Stimulated activated CD8-positive, alpha-beta memory T cell treated with anti-CD3 and anti-CD28 coated beads, Interleukin-2, amount 100 ng/mL, for 48 hours (primary cell): ENCODE results near the gene TF.
"Not testable (repeated sequence)": the region's sequence is repeated elsewhere in the genome, so short reads cannot be mapped to it uniquely, and the experiment has no call there.

Experiments used
- DNase-seq, 2 donors: peaks; one replicate each; pipeline ENCODE4 v3.0.0-alpha.2; 2020; ENCODE audit warnings: low read depth in 2 of 2

TF gene

DNA sequence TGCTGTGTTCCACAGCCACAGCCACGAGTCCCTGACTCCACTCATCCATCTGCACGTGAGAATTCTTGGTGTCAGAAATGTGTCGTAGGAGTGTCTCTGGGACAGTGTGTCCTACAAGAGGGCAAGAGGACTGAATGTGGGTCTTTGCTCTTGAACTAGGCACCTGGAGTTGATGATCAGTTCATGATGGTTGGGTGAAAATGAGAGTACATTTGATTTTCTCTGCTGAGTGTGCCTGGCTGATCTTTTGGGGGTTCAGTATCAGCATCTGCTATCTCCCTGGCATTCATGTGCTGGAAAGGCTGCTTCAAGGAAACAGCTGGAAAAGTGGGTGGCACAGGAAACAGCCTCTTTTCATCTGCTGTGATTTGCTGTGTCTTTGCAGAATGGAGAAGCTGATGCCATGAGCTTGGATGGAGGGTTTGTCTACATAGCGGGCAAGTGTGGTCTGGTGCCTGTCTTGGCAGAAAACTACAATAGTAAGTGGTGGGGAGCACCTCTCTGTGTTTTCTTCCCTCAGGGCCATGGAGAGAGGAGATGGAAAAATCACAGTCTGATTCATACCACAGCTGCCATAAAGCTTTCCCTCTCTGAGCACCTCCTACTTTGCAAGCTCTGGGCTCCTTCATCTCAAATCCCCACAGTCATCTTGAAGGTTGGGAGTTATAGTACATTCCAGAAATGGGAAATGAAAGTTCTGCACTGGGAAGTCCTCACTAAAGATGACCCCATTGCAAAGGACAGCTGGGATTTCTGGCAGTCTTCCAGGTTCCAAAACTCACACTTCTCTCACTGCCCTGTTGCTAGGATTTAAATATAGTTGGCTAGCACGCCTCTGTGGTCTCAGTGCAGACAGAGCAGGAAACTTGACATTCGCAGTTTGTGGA lies 17.8 kb downstream of the TF start:
- DNase-seq = no peak

DNA sequence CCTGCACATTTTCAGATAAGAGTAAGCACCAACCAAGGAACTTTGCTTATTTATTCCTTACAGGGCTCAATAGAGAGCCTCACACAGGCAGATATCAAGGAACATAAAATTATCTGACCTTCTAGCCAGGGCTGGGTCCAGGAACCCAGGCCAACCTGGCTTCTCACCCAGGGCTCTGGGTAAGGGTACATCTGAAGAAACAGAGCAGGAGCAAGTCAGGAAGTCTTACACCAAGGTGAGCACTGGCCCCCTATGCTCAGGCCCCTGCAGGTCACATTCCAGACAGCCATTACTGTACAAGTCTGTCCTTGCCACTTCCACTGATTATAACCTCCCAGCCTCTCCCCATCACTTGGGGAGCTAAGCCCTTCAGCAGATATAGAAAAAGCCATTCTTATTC lies 19.1 kb downstream of the TF start:
- DNase-seq = no peak

DNA sequence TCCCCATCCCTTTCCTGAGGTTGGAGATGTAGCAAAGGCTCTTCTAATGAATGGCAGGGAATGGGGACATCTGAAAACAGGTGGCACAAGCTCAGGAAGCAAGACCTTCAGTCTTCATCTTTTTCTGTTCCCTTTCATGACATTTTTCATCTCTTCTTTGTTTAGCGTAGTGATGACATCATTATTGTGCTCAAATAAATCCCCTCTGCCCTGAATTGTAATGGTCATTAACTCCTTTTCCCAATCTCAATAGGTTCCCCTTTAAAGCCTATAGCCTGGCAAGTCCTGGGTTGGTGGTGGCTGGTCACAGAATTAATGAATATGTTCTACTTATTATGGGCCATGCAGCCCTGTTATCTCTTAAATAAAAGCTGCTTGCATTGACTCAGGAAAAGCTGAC lies 21.4 kb downstream of the TF start:
- no peak for DNase-seq

DNA sequence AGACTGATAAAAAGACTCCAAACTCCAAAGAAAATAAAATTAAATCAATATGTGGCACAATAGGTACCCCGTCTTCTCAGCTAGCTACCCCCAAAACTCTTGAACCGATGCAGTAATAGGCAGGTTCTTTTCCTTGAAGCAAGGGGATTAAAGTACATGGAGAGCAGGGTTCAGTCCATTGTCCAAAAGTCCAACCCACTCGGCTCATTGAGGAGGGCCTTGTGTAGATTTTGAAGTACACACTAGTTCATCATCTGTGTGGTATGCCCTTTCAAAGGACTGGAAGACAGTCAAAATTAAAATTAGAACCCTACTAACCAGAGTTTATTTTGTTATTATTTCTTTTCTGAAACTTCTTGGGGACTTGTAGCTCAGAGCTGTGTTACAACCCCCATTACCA lies 23.3 kb downstream of the TF start:
- DNase-seq = no peak

DNA sequence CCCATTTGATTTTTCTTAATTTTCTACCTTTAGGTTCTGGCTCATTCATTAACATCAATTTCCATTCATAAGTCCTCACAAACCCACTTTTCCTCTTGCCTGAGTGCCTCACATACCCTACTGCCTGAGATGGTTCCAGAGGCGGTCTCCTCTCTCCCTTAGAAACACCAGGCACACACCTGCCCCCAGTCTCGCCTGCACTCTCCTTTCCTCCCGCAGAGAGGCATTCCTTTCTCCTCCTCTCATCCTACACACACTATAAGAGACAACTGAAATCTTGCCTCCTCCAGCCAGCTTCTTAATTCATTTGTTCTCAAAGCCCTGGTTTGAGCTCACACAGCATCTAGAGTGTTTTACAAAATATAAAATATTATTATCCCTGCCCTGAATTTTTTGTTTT lies 27.5 kb downstream of the TF start:
- DNase-seq = no peak

DNA sequence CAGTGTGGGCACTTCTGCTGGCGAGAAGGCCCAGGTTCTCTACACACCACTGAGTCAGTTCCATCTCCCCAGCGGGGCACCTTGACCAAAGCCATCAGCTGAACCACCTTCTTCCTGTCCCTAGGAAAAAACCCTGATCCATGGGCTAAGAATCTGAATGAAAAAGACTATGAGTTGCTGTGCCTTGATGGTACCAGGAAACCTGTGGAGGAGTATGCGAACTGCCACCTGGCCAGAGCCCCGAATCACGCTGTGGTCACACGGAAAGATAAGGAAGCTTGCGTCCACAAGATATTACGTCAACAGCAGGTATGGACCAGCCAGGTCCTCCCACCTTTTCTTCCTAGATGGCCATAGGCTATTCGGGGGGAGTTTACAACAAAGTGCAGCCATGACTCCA lies 29.1 kb downstream of the TF start:
- no peak for DNase-seq

DNA sequence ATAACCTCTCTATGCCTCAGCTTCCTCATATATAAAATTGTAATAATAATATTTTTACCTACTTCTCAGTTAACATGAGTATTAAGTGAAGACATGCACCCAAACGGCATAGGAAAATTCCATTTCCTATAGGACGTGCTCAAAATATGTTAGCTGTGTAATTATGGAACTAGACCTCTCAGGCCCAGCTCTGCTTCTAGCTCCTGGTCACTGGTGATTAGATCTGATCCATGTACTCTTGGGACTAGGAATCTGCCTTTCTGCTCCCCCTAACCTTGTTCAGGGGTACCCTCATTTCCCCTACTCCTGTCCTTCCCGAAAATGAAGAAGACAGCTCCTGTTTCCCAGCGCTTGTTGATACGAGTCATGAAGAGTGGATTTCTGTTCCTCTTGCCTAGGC lies 29.6 kb downstream of the TF start:
- DNase-seq = no peak

DNA sequence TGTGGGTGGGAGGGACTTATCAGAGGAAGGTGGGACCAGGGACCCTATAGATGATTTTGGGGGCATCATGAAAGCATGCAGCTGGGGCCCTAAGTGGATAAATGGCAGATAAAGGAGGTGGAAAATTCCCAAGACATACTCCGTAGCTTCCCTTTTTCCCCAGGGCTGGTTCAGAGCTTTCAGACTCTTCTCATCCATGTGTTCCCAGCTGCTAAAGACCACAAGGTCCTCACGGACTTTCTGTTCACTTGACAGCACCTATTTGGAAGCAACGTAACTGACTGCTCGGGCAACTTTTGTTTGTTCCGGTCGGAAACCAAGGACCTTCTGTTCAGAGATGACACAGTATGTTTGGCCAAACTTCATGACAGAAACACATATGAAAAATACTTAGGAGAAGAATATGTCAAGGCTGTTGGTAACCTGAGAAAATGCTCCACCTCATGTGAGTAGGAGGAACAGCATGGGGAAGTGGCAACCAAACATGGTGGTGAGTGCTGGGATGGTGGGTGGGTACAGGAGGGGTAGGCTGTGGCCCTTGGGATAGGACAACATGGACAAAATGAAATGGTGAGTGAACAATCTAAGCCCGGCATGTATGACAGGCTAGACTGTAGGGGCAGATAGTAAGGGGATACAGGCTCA lies 30.7 kb downstream of the TF start:
- DNase-seq = no peak

DNA sequence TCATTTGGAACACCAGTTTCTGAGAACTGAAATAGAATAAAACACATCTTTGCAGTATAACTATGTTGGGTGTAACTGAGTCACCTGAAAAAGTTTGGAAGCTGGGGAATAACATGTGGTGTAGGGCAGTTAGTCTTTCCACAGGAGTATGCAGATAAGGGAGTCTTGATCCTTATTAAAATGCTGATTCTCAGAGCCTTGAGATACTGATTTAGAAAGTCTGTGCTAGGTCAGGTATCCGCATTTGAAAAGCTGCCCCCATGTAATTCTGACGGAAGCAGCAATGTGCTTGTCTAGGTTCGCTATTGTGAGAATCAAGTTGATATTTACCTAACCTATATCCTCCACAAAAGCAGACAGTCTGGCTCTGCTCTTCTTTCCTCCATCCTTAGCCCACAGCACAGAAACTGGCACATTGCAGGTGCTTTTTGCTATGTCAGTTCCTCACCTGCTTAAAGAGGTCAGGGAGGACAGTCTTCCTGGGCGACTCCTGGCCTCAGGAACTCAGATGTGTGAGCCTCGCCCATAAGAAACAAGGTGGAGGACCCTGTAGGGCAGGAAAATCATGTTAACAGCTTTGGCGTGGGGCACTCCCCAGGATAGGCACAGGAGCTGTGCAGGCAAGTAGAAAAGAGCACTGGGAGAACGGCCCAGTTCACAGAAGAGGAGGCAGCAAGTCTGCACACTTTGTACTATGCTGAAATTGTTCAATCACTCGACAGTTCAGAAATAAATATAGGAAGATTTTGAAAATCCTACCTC lies 31.8 kb downstream of the TF start:
- DNase-seq = no peak

DNA sequence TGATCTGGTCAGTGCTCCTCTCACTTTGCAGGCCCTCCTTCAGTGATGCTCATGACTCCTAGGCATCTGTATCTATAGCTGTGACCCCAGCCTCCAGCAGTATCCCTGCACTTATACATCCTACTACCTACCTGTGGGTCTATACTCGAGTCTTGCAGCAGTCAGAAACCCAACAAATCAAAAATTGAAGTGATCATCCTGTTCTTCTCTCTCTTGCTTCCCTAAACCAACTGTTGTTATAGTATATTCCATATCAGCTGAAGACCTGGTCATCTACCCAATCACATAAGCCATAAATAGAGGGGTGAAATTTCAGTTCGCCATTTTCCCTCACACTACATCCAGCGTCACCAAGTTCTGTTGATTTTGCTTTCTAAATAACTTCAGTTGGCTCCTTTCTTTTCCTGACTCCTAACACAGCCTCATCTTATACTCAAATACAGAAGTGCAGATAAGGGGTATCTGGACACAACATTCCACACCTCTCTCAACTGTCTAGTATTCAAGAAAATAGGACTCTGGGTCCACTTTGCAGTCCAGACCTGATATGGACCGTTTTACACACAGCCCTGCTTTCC lies 33.5 kb downstream of the TF start:
- no peak for DNase-seq

DNA sequence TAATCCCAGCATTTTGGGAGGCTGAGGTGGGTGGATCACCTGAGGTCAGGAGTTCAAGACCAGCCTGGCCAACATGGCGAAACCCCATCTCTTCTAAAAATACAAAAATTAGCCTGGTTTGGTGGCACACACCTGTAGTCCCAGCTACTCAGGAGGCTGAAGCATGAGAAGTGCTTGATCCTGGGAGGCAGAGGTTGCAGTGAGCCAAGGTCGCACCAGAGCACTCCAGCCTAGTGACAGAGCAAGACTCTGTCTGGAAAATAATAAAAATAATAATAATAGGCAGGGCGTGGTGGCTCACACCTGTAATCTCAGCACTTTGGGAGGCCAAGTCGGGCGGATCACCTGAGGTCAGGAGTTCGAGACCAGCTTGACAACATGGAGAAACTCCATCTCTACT lies 34.6 kb downstream of the TF start:
- not testable (repeated sequence) for DNase-seq

DNA sequence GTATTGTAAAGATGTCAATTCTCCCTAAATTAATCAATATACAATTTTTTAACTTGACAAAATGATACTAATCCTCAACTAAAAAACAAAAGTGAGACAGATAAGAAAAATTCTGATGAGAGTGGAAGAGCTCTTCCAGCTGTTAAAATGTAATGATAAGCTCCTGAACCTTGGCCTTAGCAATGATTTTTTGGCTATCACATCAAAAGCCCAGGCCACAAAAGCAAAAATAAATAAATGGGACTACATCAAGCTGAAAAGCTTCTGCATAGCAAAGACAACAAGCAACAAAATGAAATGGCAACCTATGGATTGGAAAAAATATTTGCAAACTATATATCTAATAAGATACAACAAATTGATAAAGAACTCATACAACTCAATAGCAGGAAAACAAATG lies 35.4 kb downstream of the TF start:
- no peak for DNase-seq

DNA sequence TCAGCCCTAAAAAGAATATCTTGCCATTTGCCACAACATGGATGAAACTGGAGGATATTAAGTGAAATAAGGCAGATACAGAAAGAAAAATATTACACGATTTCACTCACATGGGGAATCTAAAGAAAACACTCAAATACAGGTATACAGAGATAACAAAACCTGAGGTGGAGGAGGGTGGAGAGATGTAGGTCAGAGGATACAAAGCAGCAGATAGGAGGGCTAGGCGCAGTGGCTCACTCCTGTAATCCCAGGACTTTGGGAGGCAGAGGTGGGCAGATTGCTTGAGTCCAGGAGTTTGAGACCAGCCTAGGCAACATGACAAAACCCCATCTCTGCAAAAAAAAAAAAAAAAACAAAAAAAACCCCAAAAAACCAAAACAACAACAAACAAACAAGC lies 36.3 kb downstream of the TF start:
- DNase-seq = no peak

DNA sequence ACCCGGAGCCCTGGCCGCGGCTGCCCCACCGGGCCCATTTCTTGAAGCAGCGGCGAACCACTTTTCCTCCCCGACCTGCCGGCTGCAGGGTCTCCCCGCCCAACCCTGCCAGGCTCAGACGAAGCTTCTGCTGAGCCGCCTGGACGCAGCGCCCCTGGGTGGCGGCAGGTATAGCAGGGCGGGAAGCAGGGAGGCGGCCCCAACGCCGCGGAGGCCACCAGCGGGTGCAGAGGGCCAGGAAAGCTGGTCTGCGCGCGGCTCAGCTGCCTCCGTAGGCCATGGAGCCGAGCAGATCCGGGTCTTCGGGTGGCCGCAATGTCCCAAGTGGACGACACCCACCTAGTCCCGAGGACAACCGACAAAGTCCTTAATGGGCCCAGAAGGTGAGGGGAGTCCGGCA lies 37.6 kb downstream of the TF start:
- DNase-seq = no peak

DNA sequence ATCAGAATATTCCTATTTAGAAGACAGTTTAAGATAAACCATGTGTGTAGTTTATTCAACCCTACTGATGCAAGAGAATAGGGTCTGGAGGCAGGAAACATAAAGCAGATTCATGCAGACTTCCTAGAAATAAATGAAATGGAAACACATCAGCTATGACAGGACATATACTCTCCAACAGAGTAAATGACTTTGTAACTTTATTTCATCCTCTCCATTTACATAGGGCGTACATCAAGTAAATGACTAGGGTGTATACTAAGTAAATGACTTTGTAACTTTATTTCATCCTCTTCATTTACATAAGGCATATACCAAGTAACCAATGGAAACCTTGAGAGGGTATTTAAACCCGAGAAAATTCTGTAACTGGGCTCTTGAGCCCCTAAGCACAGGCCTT lies 41.8 kb downstream of the TF start:
- DNase-seq = no peak

DNA sequence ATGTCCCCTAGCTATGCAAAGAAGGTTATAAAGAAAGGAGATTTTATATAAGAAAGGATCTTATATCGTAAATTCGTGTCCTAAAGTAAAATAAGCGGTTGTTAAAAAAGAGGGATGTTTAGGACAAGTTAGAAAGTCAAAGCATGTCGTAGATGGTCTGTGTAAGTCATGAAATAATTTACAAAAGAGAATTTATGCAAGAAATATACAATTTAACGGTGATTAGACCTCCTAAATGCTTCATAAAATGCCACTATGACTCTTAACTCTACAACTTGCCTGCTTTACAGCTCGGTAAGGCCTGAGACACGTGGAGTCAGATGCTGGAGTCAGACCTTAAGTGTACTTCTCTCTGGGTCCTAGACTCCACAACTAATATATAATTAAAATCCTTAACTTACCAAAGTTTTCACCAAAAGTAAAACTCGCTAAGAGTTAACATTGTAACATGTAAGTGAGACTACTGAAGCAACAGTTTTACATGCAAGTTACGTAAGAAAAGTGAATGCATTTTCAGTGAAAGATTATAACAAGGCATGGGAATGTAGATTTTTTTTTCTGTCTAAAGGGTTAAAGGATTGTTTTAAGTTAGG lies 46.1 kb downstream of the TF start:
- no peak for DNase-seq

DNA sequence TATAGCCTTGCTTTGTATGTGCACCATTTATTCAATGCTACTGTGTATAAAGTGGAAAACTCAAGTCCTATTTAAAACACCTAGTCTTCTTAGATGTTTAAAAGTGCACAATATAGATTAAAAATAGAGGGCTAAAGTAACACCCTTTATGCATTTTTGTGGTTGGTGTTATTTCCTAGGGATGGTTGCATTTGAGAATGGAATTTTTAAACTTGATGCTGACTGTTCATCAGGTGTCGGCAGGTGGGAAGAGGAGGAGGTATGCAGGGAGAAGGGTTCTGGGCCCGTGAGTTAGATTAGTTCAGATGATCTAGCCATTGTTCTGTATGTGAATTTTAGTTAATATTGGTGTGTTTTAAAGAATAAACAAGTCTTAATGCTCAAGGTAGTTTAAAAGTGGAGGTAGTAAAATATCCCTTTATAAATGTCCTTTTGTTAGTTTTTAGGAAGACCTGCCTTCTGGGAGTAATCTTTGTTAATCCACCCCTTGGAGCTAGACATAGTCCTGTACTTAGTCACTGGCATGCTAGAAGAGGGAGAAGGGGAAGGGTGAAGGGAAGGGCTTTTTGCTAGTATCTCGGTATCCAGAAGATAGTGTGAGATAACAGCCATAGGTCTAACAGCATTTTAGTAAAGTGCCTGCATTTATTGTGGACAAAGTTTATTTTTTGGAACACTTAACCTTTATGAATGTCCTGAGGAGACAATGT lies 51.4 kb downstream of the TF start:
- no peak for DNase-seq

DNA sequence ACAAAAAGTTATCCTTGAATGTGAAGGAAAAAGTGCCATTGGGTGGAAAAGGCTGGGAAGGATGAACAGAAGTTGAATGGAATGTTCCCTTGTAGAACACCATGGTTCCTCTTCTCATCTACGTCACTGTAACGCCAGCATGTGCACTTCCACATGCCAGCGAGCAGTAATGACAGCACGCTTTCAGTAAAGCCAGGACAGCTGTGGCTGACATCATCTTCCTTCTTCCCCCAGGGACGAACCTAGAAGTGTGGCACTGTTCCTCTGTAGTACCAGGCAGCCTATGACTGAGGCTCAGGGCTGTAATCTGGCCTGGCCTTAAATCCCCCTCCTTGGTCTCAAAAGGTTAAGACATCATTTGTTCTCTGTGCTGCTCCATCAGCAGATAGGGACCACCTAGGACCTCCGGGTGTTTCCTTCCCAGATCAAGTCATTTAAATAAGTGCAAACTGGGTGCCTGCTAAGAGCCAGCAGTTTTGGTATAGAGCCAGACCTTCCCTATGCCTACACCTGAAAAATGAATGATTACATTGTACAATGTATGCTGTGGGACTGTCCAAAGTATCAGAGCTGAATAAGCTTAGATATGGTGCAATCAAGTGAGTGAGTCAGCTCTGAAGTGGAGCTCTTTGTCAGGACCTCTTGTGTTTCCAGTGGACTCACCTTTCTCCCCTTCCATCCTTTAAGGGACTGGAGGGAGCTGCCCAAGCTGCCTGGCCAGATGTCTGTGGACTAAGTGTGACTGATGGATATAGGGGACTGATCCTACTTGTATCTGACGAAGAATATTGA lies 53.8 kb downstream of the TF start:
- DNase-seq = no peak

DNA sequence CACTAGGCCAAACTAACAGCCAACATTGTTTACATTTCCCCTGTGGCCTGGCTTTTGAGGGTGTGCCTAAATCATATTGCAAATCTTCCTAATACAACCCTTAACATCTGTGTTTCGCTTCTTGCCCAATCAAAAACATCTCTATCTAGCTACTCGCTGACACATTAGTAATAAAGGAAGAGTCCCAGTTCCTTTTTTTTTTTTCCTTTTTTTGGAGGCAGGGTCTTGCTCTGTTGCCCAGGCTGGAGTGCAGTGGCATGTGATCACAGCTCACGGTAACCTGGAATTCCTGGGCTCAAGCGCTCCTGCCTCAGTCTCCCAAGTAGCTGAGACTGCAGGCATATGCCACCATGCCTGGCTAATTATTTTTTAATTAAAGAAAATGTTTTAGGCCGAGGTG lies 57.3 kb downstream of the TF start:
- DNase-seq = no peak

DNA sequence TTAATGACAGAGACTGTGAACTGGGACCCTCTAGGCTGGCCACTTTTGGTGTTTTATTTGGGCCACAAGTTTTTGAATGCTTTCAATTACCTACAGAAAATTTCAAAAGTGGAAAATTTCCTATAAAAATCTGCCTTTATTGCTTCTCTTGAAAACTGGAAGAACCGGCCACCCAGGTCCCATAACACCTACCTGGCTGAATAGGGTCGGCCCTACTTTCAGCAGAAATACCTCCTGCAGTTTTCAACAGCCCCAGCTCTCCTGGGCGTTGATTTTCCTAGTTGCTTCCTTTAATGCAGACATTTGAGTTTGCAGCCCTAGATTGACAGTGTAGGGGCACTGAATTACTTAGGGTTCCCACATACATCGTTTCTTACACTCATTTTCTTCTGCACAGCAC lies 58.7 kb downstream of the TF start:
- DNase-seq = no peak

DNA sequence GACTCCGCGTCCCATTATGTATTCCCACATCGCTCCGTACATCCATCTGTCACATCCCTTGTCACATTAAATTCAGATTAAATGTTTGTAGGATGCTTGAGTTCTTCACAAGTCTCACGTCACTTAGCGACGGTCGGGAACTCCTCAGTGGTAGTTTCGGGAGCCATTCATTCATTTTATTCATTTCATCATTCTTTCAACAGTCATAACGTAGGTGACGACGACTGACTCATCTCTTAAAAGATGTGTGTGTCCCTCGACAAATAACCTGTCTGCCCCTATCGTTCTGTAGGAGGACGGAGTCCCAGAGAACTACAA lies 59.1 kb downstream of the TF start:
- DNase-seq = no peak
